SJCRH30 (cell line): ENCODE measurements around the gene CDT1. TPM values are rescaled to one million over a fixed set of nuclear protein-coding genes. Genes with fewer than 3 reads are reported as not detected.

Experiments
- DNase-seq, 2 experiments: peaks; one replicate each; pipeline ENCODE4 v3.0.0-alpha.2; 2015 to 2020
- H3K27ac ChIP-seq: fragments of 250-450 bp; sonication (Bioruptor Pico); 2 replicates; pipeline ENCODE4 v1.5.1; 2020; ENCODE audit warnings: mild to moderate bottlenecking, moderate library complexity
- H3K27me3 ChIP-seq: fragments of 250-450 bp; sonication (Bioruptor Pico); 2 replicates; pipeline ENCODE4 v1.5.1; 2020; ENCODE audit warnings: mild to moderate bottlenecking, moderate library complexity
- H3K36me3 ChIP-seq: fragments of 250-450 bp; sonication (Bioruptor Pico); 2 replicates; pipeline ENCODE4 v1.5.1; 2020; ENCODE audit warnings: mild to moderate bottlenecking, moderate library complexity
- H3K4me1 ChIP-seq: fragments of 250-450 bp; sonication (Bioruptor Pico); 2 replicates; pipeline ENCODE4 v1.5.1; 2020; ENCODE audit warnings: mild to moderate bottlenecking, moderate library complexity
- H3K4me3 ChIP-seq: fragments of 250-450 bp; sonication (Bioruptor Pico); 2 replicates; pipeline ENCODE4 v1.5.1; 2020; ENCODE audit warnings: mild to moderate bottlenecking, moderate library complexity
- H3K9me3 ChIP-seq: fragments of 250-450 bp; sonication (Bioruptor Pico); replicated peaks from 2 replicates; pipeline ENCODE4 v1.5.1; 2020; ENCODE audit warnings: mild to moderate bottlenecking, moderate library complexity
- total RNA-seq: library from RNA; depleted of rRNA; stranded (reverse); fragments of >200 nt; shearing (Covaris generic); gene quantifications from 2 replicates; pipeline ENCODE4 v1.2.3, GENCODE V29; 2014; rRNA removed

CDT1 gene
- total RNA-seq: 24.3 and 27.2 TPM in 2 replicates

DNA sequence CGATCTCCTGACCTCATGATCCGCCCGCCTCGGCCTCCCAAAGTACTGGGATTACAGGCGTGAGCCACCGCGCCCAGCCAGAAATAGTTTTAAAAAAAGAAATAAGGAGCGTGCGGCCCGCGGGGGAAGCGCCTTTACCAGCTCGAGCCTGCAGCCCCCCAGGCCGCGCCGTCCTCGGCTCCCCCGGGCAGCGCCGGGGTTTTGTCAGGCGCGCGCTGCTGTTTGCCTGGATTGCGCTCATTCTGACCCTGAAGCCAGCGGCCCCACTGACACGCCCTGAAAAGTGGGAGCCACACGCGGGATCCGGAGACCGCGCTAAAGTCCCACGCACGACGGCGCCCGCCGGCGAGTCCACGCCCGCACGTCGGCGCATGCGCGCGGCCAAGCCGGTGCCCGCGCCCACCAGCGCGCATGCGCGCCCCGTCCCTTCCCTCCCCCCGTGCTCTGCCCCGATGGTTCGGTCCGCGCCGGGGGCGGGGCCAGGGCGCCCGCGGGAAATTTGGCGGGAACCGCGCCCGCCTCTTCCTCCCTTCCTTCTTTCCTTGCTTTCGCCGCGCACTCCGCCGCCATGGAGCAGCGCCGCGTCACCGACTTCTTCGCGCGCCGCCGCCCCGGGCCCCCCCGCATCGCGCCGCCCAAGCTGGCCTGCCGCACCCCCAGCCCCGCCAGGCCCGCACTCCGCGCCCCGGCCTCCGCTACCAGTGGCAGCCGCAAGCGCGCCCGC is at the start of gene CDT1:
CDT1 (plus strand) TSS at position 526 of the 724 bp plus-strand sequence; CDS start at position 569, 43 bp downstream.
- Histone ChIP-seq H3K9me3 (no peaks in the 10 kb centered on the region), H3K4me1 (no peaks in the 10 kb centered on the region), H3K27ac (peak within 1 kb of the TSS; percentile 27), H3K36me3 (peaks cover 39% of the 10 kb centered on the region), H3K27me3 (no peaks in the 10 kb centered on the region), H3K4me3 (peak within 1 kb of the TSS; percentile 59)
- peak; percentile 67 to 78 for DNase-seq

DNA sequence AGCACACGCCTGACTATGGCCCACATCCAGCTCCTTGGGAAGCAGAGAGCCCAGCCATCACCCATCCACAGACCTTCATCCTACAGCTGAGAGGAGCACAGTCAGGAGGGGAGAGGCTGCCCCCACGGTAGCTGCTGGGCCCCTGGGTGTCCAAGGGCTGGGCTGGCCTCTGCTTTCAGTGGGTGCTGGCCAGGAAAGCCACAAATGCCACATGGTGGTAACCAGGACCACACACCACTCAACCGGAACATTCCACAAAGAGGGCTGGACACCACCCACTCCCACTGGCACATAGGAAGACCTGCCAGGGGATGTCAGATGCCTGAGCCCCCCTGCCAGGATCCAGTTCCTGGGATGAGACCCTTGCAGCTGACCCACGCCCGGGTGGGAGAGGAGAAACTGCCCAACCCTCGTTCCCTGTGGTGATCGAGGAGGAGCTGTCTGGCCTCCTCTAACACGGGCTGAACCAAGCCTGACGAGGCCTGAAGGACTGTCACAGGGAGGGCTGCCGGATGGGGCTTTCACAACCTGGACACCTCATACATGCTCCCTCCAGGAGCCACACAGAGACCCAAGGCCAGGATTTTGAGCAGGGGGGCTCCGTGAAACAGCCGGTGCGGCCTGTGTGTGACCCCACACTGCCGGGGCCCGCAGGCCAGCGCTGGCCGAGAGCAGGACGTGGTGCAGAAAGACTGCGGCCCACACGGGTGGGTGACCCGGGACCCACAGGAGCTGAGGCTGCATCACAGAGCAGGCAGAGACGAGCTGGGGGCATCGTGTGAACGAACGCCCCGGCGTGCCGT is 49.3 kb upstream of the CDT1 start:
- Histone ChIP-seq H3K27ac (no peak overlapping the region), H3K9me3 (no peaks in the 10 kb centered on the region), H3K4me1 (peaks cover 20% of the 10 kb centered on the region), H3K4me3 (no peak overlapping the region), H3K27me3 (no peaks in the 10 kb centered on the region), H3K36me3 (no peaks in the 10 kb centered on the region)
- no peak for DNase-seq

DNA sequence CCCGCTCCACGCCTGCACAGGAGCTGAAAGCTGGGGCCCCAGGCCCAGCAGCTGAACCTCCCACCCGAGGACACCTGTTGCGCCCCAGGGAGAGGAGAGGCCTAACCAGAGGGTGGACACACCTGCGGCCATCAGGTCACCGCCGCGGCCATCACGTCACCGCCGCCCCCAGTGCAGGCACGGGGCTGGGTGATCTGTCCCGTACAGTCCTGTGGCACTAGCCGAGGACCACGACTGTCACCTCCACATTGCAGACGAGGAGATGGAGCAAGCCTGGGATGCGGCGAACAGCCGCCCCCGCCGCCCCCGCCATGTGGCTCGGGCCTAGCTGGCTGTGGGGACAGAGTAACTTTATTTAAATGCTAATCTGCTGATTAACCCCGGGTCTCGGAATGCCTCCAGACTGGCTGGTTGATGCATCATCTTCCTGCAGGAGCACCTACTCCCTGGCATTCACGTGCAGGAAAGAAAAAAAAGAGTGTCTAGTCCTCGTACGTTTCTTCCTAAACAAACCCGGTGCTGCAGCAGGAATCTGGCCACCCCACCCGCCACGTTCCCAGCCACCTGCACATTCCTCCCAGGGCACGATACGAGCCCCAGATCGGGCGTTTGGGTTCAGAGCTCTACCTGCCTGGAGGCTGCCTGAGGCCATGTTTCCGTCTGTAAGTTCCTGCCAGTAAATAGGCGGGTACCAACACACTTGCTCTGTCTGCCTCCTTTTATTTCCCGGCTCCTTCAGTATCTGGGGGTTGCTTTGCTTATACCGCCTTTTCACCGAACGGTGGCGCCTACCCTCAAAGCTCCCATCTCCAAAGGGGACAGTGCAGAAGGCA is 48.5 kb upstream of the CDT1 start:
- Histone ChIP-seq H3K9me3 (no peaks in the 10 kb centered on the region), H3K36me3 (no peaks in the 10 kb centered on the region), H3K4me3 (no peak overlapping the region), H3K27ac (no peak overlapping the region), H3K27me3 (no peaks in the 10 kb centered on the region), H3K4me1 (peaks cover 23% of the 10 kb centered on the region)
- peak; percentile 49 to 69 for DNase-seq

DNA sequence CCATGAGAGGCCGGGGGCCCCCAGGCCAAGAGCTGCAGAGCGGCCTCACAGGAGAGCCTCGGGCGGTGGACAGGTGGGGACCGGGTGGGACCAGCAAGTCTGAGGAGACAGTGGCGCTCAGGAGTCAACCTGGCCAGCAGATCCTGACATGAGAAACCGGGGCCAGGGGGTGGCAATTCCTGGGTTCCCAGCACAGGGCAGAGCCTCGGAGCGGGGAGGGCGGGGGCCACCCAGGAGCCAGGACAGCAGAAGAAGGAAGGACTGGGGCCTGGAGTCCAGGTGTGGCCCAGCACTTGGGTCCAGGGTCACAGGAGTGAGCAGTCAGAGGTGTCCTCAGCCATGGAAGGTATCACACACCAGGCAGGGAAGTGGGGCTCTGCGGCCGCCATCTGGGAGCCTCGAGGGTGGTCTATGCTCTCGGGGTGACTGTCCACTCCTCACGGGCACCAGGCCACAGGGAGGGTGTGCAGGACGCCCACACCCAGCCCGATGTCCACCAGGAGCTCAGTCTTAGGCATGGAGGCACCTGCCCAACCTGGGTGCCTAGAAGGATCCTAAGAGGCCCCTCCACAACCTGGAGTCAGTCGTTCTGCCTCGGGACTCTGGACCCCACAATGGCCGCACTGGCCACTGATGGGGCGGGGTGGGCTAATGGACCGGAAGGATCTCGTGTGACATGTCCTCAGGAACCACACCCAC is 47.7 kb upstream of the CDT1 start:
- DNase-seq: no peak
- no peak overlapping the region for H3K27ac ChIP-seq
- H3K4me1 ChIP-seq: peaks cover 23% of the 10 kb centered on the region
- H3K27me3 ChIP-seq: no peaks in the 10 kb centered on the region
- no peaks in the 10 kb centered on the region for H3K36me3 ChIP-seq
- no peak overlapping the region for H3K4me3 ChIP-seq
- no peaks in the 10 kb centered on the region for H3K9me3 ChIP-seq

DNA sequence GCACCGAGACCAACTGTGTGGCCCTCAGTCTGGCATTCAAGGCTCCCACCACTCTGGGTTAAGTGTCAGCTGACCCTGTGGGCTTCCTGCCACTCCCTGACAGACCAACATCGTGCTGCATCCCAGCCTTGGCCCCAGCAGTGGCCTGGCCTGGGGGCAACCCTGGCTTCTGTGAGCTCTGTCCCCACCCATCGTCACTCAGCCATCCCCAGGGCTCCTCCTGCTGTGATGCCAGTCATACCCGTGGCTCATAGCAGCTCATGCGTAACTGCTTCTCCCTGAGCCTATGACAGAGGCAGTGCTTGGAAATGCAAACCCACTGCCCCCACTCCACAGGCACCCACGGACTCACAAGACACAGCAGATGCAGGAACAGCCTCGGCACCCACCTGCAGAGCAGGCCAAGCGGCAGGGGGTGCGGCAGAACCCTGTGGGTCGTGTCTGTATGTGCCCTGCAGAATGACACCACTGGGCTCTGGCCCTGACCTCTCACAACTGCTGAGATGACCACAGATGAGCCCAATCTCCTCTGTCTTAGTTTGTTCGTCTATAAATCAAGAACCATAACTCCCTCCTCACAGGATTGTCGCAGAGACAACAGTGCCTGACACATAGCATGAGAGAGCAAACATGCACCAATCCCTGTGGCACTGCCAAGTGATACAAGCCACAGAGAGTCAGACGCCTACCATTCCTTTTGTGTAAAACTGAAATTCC is 45.2 kb upstream of the CDT1 start:
- Histone ChIP-seq H3K27me3 (no peaks in the 10 kb centered on the region), H3K4me1 (peaks cover 23% of the 10 kb centered on the region), H3K9me3 (no peaks in the 10 kb centered on the region), H3K36me3 (no peaks in the 10 kb centered on the region), H3K4me3 (no peak overlapping the region), H3K27ac (no peak overlapping the region)
- DNase-seq: no peak

DNA sequence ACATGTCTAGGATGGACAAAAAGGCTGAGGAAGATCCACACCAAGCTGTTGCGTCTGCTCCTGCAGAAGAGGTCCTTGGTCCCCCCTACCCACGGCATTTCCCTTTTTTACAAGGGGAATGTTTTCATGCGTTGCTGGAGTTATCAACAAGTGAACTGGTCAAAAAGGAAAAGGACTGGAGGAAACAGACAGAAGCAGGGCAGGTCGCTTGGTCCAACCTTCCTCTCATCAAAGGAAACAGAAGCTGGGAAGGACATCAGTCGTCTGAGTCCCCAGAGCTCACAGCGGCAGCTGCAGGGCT is 44.7 kb upstream of the CDT1 start:
- H3K4me3 ChIP-seq: no peak overlapping the region
- H3K4me1 ChIP-seq: peaks cover 23% of the 10 kb centered on the region
- DNase-seq: no peak
- no peaks in the 10 kb centered on the region for H3K27me3 ChIP-seq
- no peaks in the 10 kb centered on the region for H3K36me3 ChIP-seq
- no peak overlapping the region for H3K27ac ChIP-seq
- H3K9me3 ChIP-seq: no peaks in the 10 kb centered on the region

DNA sequence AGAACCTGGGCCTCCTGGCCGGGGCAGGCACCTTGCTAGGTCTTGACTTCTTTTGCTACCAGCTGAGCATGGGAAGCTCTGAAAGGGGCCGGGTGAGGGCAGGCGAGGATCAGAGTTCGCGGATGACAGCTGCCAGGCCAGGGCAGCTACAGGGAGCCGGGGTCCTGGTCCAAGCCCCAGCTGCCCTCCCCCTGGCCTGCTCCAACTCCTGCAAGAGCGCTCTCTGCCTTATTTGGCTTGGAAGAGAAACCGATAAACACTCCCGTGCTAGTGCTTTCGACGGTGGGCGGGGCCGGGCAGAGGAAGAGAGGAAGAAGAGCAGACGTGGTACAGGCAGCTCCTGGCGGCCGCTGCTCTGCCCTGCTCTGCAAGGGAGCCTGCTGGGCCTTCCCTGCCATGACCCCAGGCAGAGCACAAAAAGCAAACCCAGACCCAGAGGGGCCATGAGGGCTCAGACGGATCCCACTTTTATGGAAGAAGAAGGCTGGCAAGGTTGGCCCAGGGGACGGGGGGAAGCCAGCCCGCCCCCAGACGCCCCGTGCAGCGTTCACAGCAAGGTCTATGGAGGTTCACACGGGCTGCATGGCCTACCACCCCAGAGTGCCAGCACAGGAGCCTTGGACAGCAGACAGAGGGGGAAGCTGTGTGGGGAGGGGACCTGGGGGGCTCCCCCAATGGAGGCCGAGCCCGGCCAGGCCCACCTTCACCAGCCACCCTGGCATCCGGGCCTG is 44.2 kb upstream of the CDT1 start:
- peak; percentile 56 to 60 for DNase-seq
- no peaks in the 10 kb centered on the region for H3K9me3 ChIP-seq
- no peak overlapping the region for H3K27ac ChIP-seq
- no peaks in the 10 kb centered on the region for H3K36me3 ChIP-seq
- no peak overlapping the region for H3K4me3 ChIP-seq
- H3K27me3 ChIP-seq: no peaks in the 10 kb centered on the region
- peaks cover 18% of the 10 kb centered on the region for H3K4me1 ChIP-seq

DNA sequence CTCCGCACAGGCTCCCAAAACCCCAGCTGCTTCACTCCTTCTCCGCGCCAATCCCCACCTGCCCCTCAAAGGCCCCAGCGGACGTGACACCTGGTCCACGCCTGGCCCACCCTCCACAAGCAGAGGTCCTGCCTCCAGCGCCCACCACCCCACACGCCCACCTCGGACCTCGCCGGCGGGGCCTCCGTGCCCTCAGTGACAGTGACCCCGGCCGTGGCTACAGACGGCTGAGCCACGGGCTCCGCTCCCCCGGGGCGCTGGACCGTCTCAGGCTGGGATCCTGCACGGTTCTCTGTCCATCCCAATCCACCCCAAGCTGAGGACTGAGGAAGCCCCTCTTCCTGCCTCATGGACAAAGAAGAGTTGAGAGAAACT is 43.6 kb upstream of the CDT1 start:
- Histone ChIP-seq H3K36me3 (no peaks in the 10 kb centered on the region), H3K27me3 (no peaks in the 10 kb centered on the region), H3K27ac (no peak overlapping the region), H3K9me3 (no peaks in the 10 kb centered on the region), H3K4me1 (peaks cover 14% of the 10 kb centered on the region), H3K4me3 (no peak overlapping the region)
- no peak for DNase-seq

DNA sequence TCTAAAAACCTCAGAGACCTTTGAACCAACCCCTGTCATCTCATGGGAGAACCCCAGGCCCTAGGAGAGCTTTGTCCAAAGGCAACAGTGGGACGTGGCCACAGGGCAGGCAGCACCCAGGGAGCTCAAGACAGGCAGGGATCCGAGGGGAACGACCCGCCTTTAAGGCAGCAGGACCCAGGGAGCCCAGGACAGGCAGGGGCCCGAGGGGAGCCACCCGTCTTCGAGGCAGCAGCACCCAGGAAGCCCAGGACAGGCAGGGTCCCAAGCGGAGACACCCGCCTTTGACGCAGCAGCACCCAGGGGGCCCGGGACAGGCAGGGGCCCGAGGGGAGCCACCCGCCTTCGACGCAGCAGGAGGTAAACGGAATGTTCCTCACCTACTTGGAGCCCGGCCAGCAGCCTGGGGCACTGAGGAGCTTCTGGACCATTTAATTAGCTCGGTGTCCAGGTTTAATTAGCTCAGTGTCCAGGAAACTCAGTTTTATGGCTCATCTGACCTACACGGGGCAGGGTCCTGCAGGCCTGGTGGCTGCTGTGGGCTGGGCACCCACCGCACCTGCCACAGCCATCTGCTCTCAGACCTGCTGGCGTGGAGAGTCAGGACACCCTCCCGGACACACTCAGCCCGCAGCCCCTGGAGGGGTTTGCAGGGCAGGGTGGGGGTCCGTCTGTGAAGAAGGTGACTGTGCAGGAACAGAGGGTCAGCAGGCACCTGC is 43.0 kb upstream of the CDT1 start:
- H3K4me3 ChIP-seq: no peak overlapping the region
- H3K9me3 ChIP-seq: no peaks in the 10 kb centered on the region
- H3K4me1 ChIP-seq: peaks cover 7% of the 10 kb centered on the region
- no peaks in the 10 kb centered on the region for H3K36me3 ChIP-seq
- H3K27me3 ChIP-seq: no peaks in the 10 kb centered on the region
- no peak overlapping the region for H3K27ac ChIP-seq
- DNase-seq: no peak

DNA sequence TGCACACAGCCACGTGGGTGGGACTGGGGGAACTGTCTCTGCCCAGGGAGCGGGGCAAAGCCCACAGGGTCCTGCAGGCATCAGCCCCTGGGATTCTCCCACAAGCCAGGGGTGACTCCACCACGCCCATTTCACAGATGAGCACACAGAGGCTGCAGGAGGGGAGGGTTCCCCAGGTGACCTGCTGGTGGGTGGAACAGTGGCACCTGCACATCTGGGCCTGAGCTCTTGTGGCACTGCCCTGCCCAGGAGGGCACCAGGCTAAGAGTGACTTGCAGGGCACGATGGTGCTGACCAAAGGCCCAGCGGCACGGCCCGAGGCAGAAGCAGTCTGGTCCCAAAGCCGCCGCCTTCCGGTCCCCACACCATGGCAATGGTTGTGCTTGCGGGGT is 42.5 kb upstream of the CDT1 start:
- peaks cover 7% of the 10 kb centered on the region for H3K4me1 ChIP-seq
- H3K27me3 ChIP-seq: no peaks in the 10 kb centered on the region
- no peaks in the 10 kb centered on the region for H3K9me3 ChIP-seq
- H3K4me3 ChIP-seq: no peak overlapping the region
- H3K36me3 ChIP-seq: no peaks in the 10 kb centered on the region
- H3K27ac ChIP-seq: no peak overlapping the region
- no peak for DNase-seq

DNA sequence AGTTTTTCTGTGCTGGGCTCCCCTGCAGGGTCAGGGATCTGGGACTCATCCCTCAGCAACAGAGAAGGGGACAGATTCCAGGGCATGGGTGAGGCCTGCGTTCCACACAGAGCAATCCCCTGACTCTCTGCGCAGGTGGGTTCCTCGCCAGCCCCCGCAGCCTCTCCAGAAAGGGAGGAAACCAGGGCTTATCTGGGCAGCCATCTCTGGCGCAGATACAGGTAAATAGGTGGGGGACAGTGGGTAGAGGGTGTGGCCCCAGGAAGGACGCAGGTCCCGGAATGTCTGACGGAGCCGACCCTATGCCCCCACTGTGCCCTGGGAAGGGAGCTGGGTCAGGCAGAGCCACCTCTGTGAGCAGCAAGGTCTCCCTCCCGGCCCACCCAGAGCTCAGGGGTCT is 41.8 kb upstream of the CDT1 start:
- Histone ChIP-seq H3K9me3 (no peaks in the 10 kb centered on the region), H3K36me3 (no peaks in the 10 kb centered on the region), H3K27ac (no peak overlapping the region), H3K4me1 (peaks cover 7% of the 10 kb centered on the region), H3K27me3 (no peaks in the 10 kb centered on the region), H3K4me3 (no peak overlapping the region)
- no peak for DNase-seq

DNA sequence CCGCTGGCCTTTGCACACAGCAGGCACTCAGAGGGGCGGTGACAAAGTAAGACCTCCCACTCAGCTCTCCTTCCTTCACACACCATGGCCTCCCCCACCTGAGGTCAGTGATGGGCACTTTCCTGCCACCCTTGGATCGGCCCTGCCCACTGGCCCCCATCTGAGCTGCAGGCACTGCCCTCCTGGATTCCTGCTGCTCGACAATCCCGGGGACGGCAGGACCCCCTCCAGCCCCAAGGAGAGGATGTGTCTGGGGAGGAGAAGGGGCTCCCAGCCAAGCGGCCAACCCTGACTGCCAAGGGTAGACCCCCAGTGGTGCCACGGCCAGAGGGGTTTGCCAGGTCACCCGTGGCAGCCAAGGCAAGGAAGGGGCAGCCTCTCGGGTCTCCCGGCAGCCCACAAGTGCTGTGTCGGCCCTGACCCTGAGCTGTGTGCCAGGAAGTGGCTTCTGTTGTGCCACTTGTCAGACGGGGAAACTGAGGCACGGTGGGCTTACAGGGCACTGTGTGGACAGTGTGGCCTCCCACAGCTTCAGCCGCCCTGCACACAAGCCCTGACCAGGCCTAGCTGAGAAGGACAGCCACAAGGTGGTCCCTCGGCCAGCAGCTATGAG is 41.2 kb upstream of the CDT1 start:
- no peak overlapping the region for H3K4me3 ChIP-seq
- DNase-seq: no peak
- H3K36me3 ChIP-seq: no peaks in the 10 kb centered on the region
- no peaks in the 10 kb centered on the region for H3K9me3 ChIP-seq
- no peaks in the 10 kb centered on the region for H3K27me3 ChIP-seq
- peaks cover 7% of the 10 kb centered on the region for H3K4me1 ChIP-seq
- H3K27ac ChIP-seq: no peak overlapping the region

DNA sequence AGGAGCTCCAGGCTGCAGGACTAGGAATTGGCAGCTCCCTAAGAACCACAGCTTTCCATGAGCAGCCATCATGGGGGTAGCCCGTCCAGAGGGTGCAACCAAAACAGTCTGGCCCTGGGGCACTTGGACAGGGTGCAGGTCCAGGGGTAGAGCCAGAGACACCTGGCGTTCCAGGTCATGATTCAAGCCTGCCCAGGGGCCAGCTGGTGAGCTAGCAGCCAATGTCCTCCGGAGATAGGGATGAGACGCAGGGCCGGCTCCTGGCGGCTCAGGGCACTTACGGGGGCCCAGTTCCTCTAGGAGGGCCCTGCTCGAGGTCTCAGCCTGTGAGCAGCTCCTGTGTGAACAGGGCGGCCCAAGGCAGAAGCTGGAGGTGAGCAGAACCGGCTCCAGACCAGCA is 40.6 kb upstream of the CDT1 start:
- DNase-seq: no peak
- Histone ChIP-seq H3K9me3 (no peaks in the 10 kb centered on the region), H3K27ac (no peak overlapping the region), H3K4me1 (peaks cover 11% of the 10 kb centered on the region), H3K27me3 (no peaks in the 10 kb centered on the region), H3K36me3 (no peaks in the 10 kb centered on the region), H3K4me3 (no peak overlapping the region)
